IPS-18c (cell line): ENCODE data around the gene ATP6V0A1.

Experiments used
- H3K4me3 ChIP-seq: 2 replicates; pipeline ENCODE4 v1.7.0; 2013; ENCODE audit warnings: low read depth, mild to moderate bottlenecking, low read length, moderate library complexity; ENCODE audit not compliant: insufficient read depth
- H3K9me3 ChIP-seq: one replicate; pipeline ENCODE4 v1.6.1; 2013; ENCODE audit warnings: mild to moderate bottlenecking, low read length, moderate library complexity; ENCODE audit not compliant: control insufficient read depth, insufficient read depth

Gene ATP6V0A1

GRCh38 chr17:42507671-42508070, 49.0 kb downstream of the ATP6V0A1 start:
- no peak overlapping the region for H3K4me3 ChIP-seq
- H3K9me3 ChIP-seq, result no peaks in the 10 kb centered on the region

GRCh38 chr17:42508426-42509165, 49.9 kb downstream of the ATP6V0A1 start:
- Histone ChIP-seq H3K4me3 (no peak overlapping the region), H3K9me3 (no peaks in the 10 kb centered on the region)

GRCh38 chr17:42509409-42509808, 50.7 kb downstream of the ATP6V0A1 start:
- Histone ChIP-seq H3K4me3 (no peak overlapping the region), H3K9me3 (no peaks in the 10 kb centered on the region)

GRCh38 chr17:42509841-42510240, 51.2 kb downstream of the ATP6V0A1 start:
- Histone ChIP-seq H3K9me3 (no peaks in the 10 kb centered on the region), H3K4me3 (no peak overlapping the region)

- H3K4me3 ChIP-seq, result no peak overlapping the region
- H3K9me3 ChIP-seq, result no peaks in the 10 kb centered on the region
Observed at GRCh38 chr17:42512246-42512645, 53.6 kb downstream of the ATP6V0A1 start.

- Histone ChIP-seq H3K9me3 (no peaks in the 10 kb centered on the region), H3K4me3 (no peak overlapping the region)
Observed at GRCh38 chr17:42512733-42513251, 54.1 kb downstream of the ATP6V0A1 start.

GRCh38 chr17:42513686-42514085, 55.0 kb downstream of the ATP6V0A1 start:
- no peak overlapping the region for H3K4me3 ChIP-seq
- H3K9me3 ChIP-seq, result no peaks in the 10 kb centered on the region

GRCh38 chr17:42514279-42514678, 55.6 kb downstream of the ATP6V0A1 start:
- Histone ChIP-seq H3K9me3 (no peaks in the 10 kb centered on the region), H3K4me3 (no peak overlapping the region)

- Histone ChIP-seq H3K4me3 (no peak overlapping the region), H3K9me3 (no peaks in the 10 kb centered on the region)
Observed at GRCh38 chr17:42514867-42515266, 56.2 kb downstream of the ATP6V0A1 start.

GRCh38 chr17:42517516-42517915, 58.8 kb downstream of the ATP6V0A1 start:
- Histone ChIP-seq H3K9me3 (no peaks in the 10 kb centered on the region), H3K4me3 (no peak overlapping the region)

- Histone ChIP-seq H3K9me3 (no peaks in the 10 kb centered on the region), H3K4me3 (no peak overlapping the region)
Observed at GRCh38 chr17:42518046-42518754, 59.5 kb downstream of the ATP6V0A1 start.

GRCh38 chr17:42518755-42519545, 60.3 kb downstream of the ATP6V0A1 start:
- no peak overlapping the region for H3K4me3 ChIP-seq

GRCh38 chr17:42519546-42520491, 61.1 kb downstream of the ATP6V0A1 start:
- Histone ChIP-seq H3K4me3 (no peak overlapping the region), H3K9me3 (no peaks in the 10 kb centered on the region)

More at GRCh38 chr17:42518755-42519545, 60.3 kb downstream of the ATP6V0A1 start:
- H3K9me3 ChIP-seq, result no peaks in the 10 kb centered on the region

GRCh38 chr17:42520540-42520951, 61.9 kb downstream of the ATP6V0A1 start:
- no peaks in the 10 kb centered on the region for H3K9me3 ChIP-seq
- H3K4me3 ChIP-seq, result no peak overlapping the region

- Histone ChIP-seq H3K4me3 (no peak overlapping the region), H3K9me3 (no peaks in the 10 kb centered on the region)
Observed at GRCh38 chr17:42521036-42521435, 62.4 kb downstream of the ATP6V0A1 start.

- Histone ChIP-seq H3K4me3 (no peak overlapping the region), H3K9me3 (no peaks in the 10 kb centered on the region)
Observed at GRCh38 chr17:42521666-42522262, 63.1 kb downstream of the ATP6V0A1 start.
